NCI-H446 (cell line): ENCODE measurements around the gene SPECC1L.

Source experiments
- DNase-seq, 2 experiments: peaks; one replicate each; lab custom pipeline; 2025; lab: John Stamatoyannopoulos, UW

The SPECC1L gene

DNA sequence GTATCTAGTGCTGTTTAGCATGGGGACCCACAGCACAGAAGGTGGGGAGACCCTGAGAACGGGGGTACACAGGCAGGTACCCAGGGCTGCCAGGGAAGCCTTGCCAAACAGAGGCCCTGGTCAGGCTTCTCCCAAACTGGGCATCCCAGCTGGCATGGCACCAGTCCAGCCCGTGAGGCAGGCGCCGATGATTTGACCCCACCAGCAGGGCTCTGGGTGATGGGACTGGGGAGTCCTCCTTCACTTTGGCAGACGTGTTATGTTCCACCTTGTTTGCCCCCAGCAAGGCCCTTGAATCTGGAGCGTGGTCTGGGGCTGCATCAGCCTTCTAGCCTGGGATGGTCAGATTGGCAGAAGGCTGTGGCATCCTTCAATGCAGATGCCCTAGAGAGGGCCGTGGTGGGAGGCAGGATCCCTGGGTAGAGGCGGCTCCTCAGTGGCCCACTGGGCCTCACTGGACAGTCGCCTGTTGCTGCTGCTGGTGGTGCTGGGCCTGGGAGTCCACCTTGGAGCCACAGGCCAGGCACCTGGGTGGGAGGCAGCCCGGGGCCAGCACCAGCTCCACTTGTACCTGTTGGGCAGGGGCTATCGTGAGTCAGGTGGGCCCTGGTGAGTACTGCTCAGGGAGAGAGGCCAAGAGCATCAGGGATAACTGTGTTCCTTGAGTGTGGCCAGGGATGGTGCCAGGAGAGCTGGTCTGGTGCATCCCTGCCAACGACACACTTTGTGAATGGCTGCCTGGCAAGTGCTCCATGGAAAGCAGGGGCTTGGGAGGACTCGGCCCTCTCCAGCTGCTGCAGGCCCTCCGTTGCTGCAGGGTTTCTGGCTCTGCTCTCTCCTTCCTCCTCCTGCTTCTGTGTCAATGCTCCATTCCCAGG, 160.0 kb downstream of the SPECC1L start:
- peak; percentile 70 to 92 for DNase-seq

GRCh38 chr22:24431309-24432034, 160.8 kb downstream of the SPECC1L start:
- no peak for DNase-seq

DNA sequence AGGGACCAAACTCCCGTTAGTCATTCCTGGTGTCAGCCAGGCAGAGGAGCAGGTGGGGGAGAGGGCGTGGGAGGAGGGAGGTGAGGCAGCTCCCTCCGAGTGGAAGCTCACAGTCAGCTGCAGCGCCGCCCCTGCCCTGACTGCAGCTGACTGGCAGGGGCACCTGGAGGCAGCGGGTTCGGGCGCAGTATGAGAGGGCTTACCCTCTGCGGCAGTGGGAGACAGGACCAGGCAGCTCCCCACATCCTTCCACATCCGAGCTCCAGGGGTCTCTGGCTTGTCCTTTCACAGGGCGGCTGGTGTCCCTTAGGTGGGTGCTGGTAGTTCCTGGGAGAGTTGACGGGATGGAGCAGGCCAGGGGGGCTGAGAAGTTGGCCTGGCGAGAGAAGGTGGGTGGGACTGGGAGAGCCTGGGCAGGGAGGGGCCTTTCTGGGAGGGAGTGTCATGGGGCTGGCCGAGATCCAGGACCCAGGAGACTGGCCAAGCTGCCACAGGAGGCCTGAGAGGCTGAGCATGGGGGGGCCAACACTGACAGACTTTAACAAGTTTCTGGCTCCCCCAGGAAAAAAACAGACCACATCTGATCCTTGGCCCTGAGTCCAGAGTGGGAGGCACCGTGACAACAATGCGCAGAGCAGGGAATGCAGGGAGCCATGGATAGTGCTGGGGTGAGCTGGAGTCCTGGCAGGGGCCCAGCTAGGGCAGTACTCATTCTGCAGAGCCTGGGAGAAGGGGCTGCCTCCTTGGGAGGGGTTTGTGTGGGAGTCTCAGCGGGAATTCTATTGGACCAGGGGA, 161.6 kb downstream of the SPECC1L start:
- peak; percentile 76 to 93 for DNase-seq

- DNase-seq = no peak
Observed at GRCh38 chr22:24433001-24433827, 162.6 kb downstream of the SPECC1L start.

DNA sequence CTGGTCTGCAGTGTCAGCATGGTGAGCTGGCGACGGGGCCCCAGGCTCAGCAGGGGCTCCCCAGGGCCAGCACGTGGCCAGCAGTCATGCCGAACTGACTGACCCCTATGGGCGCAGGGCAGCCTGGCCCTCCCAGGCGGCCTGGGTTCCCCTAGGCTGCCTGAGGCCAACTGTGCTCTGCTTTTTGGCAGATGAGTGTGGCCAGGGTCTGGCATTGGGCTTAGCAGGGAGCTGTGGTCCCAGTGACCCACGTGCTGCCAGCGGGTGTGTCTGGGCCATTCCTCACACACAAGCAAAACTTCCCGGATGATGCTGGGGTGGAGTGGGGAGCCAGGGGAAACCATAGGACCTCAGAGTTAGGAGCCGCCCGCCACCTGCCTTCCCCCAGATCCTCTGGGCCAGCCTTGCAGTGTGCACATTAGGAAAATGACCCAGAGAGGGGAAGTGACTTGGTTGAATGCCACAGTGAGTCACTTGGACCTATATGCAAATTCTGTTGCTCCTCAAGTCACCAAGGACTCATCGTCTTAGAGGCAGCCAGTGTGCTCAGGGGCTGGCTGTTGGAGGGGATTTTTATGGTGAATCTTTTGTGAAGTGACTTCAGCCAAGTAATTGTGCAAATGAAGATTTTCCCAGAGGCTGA, 163.3 kb downstream of the SPECC1L start:
- no peak for DNase-seq

GRCh38 chr22:24434471-24435322, 164.1 kb downstream of the SPECC1L start:
- no peak for DNase-seq

- no peak for DNase-seq
Observed at GRCh38 chr22:24435323-24435645, 164.7 kb downstream of the SPECC1L start.

GRCh38 chr22:24435861-24436371, 165.3 kb downstream of the SPECC1L start:
- DNase-seq = no peak

DNA sequence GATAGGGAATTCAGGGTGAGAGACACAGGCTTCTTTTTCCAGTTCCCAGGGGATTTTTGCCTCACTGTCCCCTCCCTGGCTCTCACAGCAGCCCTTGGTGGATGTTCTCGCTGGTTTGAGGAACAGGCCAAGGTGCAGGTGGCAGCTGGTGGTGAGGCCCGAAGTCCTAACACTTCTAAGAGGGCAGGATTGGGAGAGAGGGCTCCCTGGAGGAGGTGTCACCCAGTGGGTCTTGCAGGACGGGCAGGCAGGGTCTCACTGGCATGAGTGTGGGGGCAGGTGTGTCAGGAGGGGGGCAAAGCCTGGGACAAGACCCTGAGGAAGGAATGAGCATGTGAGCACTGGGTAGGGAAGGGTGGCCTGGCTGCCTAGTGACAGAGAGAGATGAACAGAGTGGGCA, 165.9 kb downstream of the SPECC1L start:
- DNase-seq = no peak

- no peak for DNase-seq
Observed at GRCh38 chr22:24437091-24437490, 166.5 kb downstream of the SPECC1L start.

- DNase-seq = no peak
Observed at GRCh38 chr22:24437741-24438328, 167.2 kb downstream of the SPECC1L start.

GRCh38 chr22:24440270-24440717, 169.7 kb downstream of the SPECC1L start:
- DNase-seq = no peak

DNA sequence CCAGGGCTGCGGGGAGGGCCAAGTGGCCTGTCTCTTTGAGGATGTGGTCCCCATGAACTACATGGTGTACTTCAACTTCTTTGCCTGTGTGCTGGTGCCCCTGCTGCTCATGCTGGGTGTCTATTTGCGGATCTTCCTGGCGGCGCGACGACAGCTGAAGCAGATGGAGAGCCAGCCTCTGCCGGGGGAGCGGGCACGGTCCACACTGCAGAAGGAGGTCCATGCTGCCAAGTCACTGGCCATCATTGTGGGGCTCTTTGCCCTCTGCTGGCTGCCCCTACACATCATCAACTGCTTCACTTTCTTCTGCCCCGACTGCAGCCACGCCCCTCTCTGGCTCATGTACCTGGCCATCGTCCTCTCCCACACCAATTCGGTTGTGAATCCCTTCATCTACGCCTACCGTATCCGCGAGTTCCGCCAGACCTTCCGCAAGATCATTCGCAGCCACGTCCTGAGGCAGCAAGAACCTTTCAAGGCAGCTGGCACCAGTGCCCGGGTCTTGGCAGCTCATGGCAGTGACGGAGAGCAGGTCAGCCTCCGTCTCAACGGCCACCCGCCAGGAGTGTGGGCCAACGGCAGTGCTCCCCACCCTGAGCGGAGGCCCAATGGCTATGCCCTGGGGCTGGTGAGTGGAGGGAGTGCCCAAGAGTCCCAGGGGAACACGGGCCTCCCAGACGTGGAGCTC, 170.2 kb downstream of the SPECC1L start:
- DNase-seq = no peak

DNA sequence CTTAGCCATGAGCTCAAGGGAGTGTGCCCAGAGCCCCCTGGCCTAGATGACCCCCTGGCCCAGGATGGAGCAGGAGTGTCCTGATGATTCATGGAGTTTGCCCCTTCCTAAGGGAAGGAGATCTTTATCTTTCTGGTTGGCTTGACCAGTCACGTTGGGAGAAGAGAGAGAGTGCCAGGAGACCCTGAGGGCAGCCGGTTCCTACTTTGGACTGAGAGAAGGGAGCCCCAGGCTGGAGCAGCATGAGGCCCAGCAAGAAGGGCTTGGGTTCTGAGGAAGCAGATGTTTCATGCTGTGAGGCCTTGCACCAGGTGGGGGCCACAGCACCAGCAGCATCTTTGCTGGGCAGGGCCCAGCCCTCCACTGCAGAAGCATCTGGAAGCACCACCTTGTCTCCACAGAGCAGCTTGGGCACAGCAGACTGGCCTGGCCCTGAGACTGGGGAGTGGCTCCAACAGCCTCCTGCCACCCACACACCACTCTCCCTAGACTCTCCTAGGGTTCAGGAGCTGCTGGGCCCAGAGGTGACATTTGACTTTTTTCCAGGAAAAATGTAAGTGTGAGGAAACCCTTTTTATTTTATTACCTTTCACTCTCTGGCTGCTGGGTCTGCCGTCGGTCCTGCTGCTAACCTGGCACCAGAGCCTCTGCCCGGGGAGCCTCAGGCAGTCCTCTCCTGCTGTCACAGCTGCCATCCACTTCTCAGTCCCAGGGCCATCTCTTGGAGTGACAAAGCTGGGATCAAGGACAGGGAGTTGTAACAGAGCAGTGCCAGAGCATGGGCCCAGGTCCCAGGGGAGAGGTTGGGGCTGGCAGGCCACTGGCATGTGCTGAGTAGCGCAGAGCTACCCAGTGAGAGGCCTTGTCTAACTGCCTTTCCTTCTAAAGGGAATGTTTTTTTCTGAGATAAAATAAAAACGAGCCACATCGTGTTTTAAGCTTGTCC, 171.0 kb downstream of the SPECC1L start:
- no peak for DNase-seq

GRCh38 chr22:24442352-24442744, 171.7 kb downstream of the SPECC1L start:
- DNase-seq = no peak

DNA sequence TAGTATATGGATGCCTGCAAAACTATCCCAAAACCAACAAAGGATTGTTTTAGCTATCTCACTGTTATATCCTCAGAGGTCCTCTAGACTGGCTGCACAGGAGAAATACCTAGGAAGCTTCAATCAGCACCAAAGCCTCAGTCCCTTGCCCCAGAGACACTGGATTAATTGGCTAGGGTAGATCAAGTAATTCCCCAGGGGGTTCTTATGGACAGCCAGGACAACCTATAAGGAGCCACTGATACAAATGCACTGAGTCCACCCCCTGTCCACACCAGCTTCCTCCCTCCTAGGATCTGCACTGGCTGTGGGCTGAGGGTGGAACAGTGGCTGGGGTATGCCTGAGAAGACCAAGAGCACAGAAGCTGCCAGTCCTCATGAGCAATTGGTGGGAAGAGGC, 173.0 kb downstream of the SPECC1L start:
- DNase-seq = no peak

- no peak for DNase-seq
Observed at GRCh38 chr22:24444251-24444650, 173.6 kb downstream of the SPECC1L start.
